ENCODE results near the gene BORCS5.

BORCS5 gene

DNA sequence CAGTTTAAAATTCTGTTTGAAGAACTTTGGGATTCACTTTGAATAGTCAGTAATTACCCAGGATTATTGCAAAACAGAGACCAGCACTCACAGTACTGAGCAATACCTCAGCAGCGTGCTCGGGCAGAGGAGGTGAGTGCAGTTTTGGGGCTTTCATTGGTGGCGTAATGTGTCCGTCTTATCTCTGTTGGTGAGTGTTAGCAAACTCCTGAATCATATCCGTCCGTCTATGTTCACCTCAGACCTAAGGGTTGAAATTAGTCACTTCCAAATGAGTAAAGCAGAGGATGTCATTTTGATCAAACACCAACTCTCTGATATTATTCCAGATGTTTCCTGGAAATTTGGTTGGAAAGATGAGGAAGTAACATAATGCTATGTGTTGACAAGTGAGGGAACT, 82.8 kb downstream of the BORCS5 start:
- DNase-seq: no peak

DNA sequence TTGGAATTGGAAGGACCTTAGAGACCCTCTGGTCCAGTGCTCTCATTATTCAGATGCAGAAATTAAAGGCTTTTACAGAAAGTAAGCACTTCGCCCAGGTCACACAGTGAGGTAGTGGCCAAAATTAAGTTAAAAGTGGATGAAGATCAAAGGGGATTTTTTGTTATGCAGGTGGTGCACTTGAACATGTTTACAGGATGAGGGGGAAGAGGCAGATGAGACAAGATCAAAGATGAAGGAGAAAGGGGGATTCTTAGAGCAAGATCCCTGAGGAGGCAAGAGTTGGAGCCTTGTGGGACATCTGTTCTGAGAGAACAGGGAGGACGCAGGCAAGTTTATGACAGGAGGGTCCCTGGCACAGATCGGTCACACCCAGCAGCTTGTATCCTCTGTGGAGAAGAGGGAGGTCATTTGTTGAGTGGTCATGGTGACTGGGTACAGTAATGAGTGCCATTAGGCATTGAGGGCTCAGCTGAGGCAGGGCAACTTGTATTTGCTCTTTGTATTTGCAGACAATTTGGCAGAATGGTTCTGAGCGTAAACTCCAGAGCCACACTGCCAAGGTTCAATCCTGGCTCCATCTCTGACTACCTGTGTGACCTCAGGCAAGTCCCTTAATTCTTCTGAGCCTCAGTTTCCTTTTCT, 84.0 kb downstream of the BORCS5 start:
- no peak for DNase-seq

DNA sequence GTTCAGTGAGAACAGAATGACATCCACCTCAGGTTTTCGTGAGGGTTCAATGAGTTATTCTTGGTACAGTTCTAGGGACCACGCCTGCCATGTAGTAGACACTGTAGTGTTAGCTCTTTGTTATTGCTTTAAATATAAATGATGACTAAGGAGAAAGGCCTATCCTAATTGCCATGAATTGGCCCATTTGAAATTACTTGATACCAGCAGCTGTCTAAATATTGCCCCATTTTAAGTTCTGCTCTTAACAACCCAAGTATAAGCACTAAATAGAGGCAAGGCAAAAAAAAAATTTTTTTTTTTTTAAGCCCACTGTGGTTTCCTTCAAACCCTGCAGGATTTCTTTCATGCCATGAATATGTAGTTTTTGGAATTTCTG, 84.5 kb downstream of the BORCS5 start:
- DNase-seq: no peak

DNA sequence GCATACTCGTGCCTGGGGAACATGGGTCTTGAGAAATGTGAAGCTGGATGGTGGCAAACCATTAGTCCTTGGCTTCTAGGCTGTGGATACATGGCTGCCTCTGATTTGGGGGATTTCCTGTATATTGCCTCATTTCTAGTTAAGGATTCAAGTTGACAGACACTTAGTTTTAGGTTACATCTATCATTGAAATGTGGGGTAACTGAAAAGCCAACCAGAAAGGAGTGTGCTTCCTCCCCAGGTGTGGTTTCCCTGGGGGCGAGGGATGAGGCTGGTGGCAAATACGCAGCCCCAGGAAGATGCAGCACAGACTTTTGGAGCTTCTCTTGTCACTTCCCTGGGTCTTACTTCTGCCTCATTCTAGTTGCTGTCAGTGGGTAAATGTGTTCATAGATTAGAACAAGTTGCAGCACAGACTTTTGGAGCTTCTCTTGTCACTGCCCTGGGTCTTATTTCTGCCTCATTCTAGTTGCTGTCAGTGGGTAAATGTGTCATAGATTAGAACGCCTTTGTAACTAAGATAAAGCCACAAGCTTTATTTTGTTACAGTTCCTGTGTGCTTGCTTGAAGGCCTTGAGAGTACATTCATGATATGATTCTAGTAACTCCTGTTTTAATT, 85.1 kb downstream of the BORCS5 start:
- no peak for DNase-seq

DNA sequence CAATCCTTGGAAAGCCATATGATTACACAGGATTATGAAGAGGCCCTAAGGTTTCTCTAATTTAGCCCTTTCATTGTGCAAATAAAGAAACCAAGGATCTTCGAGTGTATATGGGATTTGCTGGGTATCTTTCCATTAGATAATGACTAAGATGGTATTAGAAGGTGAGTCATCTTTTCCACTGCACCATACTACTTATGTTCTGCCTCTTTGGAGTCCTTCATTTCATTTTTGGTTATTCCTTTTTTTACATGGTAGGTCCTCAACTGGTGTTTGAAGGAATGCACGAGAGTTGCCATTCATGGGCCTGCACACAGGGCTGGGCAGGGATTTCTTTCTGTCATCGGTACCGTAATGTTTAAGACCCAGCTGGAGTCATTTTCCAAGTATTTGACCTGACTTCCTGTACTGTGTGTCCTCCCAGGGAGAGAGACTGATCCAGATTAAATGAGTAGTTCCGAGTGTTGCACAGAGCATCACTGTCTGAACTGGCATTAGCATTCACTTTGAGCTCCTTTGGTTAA, 85.7 kb downstream of the BORCS5 start:
- DNase-seq: no peak

DNA sequence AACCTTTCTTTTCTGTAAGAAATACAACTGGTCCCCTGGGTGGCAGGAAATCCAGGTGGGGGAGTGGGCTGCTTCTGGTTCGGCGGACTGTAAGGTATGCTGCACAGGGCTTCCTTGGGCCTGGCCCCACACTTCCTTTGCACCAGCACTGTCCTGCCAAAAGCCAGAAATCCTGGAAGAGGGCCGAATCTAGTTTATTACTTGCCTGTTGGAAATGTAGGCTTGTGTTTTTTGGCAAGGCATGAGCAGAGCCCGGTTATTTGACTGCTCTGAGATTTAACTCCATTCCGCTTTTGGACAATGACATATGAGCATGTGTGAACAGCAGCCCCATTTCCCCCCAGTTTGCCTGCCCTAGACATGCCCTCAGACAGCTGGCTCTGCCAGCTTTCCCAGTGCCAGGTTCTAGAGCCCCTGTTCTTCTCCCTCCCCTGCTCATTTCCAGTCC, 86.6 kb downstream of the BORCS5 start:
- DNase-seq: peak; percentile 24 to 70

DNA sequence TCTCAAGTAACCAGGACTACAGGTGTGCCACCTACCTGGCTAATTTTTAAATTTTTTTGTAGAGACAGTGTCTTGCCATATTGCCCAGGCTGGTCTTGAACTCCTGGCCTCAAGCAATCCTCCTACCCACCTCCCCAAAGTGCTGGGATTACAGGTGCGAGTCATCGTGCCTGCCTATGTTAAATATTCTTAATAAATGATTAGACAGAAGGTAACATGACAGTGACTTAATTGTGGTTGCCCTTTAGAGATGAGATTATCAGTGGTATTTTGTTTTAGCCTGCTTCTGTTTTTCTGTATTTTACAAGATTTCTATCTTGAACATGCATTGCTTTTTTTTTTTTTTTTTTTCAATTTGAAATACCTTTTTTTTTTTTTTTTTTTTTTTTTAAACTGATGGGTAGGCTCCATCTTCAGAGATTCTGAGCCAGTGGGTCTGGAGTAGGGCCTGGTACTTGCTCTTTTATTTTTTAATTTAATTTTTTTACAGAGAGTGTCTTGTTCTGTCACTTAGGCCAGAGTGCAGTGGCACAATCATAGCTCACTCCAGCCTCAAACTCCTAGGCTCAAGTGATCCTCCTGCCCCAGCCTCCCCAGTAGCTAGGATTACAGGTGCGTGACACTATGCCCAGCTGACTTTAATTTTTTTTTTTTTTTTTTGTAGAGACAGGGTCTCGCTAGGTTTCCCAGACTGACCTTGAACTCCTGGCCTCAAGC, 88.4 kb downstream of the BORCS5 start:
- no peak for DNase-seq

DNA sequence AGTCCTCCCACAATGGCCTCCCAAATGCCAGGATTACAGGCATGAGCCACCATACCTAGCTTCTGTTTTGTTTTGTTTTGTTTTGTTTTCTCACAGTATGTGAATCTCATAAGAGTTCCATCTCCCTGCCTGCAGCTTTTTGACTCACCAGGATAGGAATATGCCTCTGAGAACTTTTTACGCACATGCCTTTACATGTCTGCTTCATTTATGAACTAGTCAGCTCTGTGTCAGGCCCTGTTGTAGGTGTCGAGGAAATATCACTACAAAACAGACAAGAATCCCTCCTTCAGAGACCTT, 89.0 kb downstream of the BORCS5 start:
- no peak for DNase-seq

DNA sequence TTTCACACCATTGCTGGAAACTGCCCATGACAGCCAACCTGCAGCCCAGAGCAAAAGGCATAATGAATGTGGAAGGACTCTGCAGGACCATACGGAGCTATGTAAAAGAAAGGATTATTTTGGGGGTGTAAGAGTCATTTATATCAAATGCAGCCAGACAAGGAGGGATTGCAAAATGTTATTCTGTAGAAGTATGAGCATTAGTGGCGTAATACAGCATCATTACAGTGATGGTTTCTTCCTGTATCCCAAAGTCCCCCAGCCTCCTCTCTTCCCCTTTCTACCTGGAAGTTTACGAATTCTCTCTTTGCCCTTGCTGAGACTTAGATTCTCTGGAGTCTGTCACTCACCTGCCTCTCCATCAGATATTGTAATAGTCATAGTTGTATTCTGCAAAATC, 89.9 kb downstream of the BORCS5 start:
- DNase-seq: no peak

DNA sequence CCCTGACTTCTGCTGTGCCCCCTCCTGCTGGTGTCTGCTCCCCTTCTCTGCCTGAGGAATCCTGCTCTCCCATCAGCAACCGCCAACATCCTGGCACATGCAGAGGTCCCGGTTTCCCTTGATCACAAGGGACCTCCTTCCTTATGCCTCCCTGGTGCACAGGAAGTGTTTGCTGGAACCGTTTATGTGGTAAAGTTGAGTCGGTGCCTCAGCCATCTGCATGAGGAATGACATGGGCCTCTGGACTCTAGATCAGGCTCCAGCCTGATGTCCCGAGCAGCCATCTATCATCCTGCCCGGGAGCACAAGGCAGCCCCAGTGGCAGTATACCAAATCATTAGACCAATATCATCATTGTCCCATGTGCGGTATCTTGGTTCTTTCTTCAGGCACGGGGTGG, 90.4 kb downstream of the BORCS5 start:
- no peak for DNase-seq

DNA sequence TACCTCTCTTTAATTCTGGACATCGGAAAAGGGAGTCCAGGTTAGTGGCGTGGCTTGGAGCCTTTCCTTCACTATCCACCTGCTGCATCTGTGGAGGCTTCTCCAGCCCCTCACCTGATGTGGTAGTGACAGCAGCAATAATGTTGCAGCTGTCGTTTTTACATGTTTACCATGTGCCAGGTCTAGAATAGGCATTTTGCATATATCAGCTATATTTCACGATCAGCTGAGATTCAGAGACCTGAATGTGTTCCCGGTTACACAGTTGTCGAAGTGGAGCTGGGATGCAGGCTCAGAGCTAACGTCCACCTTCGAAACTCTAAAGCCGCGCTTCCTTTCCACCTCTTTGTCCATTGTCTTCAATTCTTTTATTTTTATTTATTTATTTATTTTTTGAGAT, 91.0 kb downstream of the BORCS5 start:
- DNase-seq: no peak

DNA sequence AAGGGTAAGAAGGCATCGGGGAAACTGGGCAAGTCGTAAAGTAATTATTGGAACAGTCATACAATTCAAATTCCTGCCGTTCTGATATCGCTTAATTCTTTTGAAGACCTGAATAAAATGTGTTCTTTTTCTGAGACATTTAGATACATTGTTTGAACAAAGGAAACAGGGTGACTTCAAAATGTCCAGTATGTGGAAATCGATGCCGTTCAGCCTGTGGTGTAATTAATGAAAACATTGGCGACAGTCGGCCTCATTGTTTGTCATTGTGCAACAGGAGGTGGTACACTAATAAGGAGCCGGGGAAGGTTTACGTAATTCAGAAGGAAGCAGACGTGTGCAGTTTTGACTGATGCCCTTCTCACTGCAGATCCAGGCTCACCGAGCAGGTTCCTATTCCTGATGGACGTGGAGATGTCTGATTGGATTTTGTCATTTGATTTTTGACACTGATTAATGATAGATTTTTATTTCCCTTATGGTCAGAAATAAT, 92.7 kb downstream of the BORCS5 start:
- DNase-seq: no peak

DNA sequence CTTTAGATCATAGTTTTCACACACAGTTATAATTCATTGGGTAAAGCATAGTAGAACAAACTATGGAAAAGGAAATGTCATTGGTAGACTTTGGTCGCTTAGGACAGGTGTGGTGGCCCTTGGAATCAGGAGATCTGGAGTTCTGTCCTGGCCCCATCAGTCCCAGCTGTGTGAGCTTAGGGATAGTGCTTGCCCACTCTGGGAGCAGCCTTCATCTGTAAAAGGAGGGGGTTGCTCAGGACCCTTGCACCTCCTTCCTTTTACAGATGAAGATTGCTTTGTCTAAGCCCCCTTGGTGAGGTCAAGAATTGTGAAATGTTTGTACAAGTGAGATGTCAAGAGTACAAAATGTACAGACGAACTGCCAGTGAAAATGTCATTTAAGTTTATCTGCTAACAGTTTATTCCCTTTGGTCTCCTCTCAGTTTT, 93.2 kb downstream of the BORCS5 start:
- no peak for DNase-seq

DNA sequence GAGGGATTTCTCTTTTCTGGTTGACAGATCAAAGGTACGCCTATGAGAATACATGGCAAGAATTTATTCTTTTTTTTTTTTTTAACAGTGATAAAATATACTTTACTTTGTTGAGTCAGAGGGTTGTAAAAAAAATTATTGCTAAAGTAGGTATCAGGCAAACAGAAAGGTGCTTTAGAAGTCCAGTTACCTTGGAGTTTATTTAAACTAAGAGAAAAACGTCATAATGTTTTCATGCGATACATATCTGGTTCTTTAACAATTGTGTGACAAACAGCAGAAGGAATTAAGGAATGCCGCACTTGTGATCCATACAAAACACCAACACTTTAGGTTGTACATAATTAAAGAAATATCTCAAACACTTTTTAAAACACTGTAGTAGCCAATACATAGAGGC, 94.2 kb downstream of the BORCS5 start:
- DNase-seq: no peak

DNA sequence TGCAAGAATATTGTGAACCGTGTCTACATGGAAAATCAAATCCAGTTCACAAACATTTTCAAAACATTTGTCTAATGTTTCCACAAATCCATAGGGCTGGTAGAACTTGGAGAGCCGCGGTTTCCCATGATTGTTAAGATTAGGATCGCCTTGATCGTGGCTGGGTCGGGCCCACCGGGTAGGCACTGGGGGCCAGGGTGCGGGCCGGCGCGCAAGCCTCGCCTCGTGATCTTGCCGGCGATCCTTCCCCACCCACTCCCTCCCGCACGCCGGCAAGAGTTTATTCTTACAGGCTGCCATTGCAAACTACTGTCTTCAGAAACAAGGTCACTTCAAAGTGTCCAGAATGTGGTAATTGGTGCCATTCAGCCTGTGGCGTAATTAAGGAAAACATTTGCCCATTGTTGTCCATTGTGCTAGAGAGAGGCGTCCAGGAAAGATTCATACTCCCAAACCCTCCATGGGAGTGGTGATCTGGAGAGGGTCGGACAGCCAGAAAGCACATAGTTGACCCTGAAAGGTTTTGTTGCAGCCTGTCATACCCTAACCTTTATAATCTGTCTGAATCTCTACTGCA, 95.5 kb downstream of the BORCS5 start:
- no peak for DNase-seq

DNA sequence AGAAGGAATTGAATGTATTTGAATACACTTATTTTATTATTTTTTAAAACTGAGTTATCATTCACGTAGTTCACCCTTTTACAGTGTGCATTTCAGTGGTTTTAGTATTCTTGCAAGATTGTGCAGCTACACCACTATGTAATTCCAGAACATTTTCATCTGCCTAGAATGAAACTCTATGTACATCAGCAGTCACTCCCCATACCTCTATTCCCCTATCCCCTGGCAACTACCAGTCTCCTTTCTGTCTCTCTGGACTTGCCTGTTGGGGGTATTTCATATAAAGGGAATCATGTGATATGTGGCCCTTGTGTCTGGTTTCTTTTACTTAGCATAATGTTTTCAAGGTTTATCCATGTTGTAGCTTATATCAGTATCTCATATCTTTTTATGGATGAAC, 96.8 kb downstream of the BORCS5 start:
- DNase-seq: no peak

DNA sequence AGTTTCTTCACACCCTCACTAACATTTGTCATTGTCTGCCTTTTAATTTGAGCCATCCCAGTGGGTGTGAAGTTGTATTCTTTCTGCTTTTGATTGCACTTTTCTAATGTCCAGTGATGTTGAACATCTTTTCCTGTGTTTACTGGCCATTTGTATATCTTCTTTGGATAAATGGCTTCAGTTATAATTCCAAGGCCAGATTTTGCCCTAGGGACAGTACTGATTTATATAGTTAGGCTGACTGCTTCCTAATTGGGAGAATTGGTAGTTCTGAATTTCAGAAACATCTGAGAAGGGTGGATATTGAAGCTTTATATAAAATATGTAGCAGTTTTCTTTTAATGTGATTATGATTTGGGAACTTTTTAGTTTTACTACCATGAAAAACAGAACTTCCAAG, 97.4 kb downstream of the BORCS5 start:
- DNase-seq: no peak

DNA sequence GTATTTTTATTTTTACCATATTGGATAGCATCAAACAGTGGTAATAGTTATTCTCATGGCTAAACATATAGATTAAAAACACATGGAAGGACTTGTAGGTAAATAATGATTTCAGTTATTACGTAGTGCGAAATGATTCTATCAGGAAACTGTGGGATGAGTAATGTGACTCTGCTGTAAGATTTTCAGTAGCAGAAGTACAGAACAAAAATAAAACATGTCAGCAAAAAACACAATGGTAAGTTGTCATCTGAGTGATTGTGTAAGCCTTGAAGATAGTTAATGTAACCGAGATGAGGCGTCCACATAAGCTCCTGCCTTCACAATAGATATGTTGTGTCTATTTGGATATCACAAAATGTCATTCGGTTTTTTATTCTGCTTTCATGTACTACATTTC, 99.8 kb downstream of the BORCS5 start:
- no peak for DNase-seq

DNA sequence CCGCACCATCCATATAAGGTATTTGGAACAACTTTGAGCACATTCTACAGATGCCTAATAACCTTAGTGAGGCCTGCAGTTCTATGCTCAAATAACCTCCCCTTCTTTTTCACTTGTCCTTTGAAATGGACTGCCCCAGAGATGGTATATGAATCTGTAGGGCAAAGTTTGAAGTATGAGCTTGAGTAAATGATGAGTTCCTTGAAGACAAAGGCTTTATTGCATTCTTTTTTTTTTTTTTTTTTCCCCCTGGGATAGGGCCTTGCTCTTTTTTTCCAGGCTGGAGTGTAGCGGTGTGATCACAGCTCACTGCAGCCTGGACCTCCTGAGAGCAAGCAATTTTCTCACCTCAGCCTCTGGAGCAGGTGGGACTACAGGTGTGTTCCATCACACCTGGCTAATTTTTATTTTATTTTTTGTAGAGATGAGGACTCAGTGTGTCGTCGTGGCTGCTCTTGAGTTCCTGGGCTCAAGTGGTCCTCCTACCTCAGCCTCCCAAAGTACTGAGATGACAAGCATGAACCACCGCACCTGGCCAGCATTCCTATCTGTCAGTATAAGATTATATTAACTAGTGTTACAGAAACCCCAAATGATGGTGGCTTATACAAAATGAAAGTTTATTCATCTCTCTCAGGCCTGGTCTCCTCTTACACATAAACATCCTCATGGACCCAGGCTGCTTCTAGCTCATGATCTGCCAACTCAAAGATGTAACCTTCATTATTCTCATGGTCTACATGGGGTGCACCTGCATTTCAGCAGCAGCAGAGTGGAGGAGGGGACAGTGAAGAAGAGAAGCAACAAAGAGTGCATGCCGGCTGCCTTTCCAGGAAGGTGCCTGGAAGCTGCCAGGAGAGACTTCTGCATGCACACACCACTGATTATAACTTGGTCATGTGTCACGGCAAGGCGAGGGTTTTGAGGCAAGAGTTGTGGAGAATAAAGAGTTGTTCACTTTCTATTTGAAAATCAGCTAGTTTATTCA, 104.4 kb downstream of the BORCS5 start:
- no peak for DNase-seq

DNA sequence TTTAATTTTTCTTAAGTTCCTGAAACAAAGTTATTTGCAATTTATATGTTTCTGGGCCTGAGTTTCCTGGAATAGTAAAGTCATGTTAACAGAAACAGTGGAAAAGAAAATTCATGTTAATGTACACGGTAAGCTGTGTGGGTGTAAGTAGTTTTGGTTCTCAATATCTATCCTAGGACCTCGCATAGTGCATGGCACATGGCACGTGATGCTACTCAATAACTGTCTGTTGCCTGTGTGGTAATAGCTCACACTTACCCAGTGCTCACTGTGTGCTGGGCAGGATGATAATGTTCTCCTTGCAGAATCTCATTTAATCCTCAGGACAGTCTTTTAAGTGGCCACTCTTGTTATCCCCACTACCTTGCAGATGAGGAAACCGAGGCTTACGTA, 105.0 kb downstream of the BORCS5 start:
- DNase-seq: no peak

DNA sequence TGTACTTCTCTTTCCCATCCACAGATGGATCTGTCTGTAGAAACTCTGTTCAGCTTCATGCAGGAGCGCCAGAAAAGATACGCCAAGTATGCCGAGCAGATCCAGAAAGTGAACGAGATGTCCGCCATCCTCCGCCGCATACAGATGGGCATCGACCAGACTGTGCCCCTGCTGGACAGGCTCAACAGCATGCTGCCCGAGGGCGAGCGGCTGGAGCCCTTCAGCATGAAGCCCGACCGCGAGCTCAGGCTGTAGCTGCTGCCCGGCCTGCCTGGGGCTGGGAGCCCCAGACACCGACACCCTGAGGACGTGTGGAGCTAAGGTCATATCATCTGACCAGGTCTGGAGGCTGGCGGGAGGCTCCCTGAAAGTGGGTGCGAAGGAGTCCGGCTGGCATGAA, 108.6 kb downstream of the BORCS5 start:
- DNase-seq: no peak

DNA sequence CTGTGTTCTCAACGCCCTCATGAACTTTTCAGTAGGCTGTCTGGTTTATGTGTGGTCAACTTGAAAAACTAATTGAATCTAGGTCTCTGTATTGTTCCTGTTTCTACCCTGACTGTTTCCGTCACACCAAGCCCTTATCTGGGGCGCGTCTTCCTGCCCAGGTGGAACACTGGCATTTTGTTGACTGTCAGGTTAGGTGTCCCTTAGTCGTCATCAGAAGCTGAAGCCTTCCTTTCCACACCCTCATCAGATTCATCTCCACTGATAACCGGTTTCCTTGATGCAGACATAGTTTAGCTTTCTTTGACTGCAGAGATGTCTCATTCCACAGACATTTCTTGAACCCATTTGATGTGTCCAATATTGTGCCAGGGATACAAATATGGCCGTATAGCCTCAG, 109.3 kb downstream of the BORCS5 start:
- DNase-seq: no peak

DNA sequence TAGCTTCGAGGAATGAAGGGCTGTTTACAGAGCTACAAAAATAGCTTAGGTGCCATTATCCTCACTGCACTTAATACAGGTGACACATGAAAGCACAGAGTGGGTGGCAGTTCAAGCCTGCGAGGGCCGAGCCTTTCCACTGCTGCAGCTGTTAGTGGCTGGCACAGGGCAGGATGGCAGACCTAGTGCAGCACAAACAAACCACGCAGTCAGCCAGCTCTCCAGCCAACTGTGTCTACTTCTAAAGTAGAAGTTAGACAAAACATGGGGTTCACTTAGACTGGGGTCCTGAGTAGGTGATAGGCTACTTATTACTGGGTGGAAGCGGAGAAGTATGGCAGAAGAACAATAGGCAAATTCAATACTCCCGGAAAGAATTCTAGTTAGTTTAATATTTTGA, 110.4 kb downstream of the BORCS5 start:
- DNase-seq: no peak

Data from NCI-H446 (cell line).